ENCODE measurements around the gene C16orf87.

C16orf87 gene

DNA sequence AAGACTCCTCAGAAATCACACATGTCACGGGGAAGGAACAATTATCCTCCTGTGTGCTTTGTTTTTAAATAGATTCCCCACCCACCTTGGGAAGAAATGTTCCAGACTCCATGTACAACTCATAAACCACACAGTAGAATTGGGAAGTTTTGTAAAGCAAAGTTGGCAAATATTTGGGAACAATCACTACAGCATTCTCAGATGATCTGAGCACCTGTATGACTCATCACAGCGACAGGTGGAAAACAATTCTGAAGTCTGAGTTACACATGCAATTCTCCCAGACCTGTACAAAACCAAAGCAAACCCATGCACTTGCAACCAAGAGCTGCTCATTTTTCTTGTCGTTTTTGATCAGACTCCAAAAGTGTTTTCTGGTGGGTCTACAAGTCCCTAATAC lies 68.4 kb downstream of the C16orf87 start:
- no peaks in the 10 kb centered on the region for H3K27me3 ChIP-seq (ENCODE audit: insufficient read depth, low read length, poor library complexity)
- H3K4me3 ChIP-seq (ENCODE audit: low read depth in 1 of 2, low read length in 2 of 2): no peak overlapping the region
- H3K4me1 ChIP-seq (ENCODE audit: insufficient read depth, low read length): no peaks in the 10 kb centered on the region
- no peak for TF ChIP-seq EZH2 (IDR thresholded peaks at IDR 0.05; ENCODE audit: borderline replicate concordance, low read depth, low read length, severe bottlenecking)
- TF ChIP-seq, protein P1, sequence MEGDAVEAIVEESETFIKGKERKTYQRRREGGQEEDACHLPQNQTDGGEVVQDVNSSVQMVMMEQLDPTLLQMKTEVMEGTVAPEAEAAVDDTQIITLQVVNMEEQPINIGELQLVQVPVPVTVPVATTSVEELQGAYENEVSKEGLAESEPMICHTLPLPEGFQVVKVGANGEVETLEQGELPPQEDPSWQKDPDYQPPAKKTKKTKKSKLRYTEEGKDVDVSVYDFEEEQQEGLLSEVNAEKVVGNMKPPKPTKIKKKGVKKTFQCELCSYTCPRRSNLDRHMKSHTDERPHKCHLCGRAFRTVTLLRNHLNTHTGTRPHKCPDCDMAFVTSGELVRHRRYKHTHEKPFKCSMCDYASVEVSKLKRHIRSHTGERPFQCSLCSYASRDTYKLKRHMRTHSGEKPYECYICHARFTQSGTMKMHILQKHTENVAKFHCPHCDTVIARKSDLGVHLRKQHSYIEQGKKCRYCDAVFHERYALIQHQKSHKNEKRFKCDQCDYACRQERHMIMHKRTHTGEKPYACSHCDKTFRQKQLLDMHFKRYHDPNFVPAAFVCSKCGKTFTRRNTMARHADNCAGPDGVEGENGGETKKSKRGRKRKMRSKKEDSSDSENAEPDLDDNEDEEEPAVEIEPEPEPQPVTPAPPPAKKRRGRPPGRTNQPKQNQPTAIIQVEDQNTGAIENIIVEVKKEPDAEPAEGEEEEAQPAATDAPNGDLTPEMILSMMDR (IDR thresholded peaks at IDR 0.05; ENCODE audit: borderline replicate concordance, extremely low read depth, low read length, poor library complexity, severe bottlenecking): no peak
- H3K4me2 ChIP-seq (ENCODE audit: insufficient read depth, low read length): no peak overlapping the region
- ATAC-seq (ENCODE audit: insufficient read depth, low read depth): no peak
- no peaks in the 10 kb centered on the region for H3K36me3 ChIP-seq (ENCODE audit: insufficient read depth, low read length)
- no peaks in the 10 kb centered on the region for H3K79me2 ChIP-seq (ENCODE audit: insufficient read depth, low read length)
- H2AFZ ChIP-seq (ENCODE audit: low read depth, low read length): no peak overlapping the region
- no peak overlapping the region for H3K27ac ChIP-seq (ENCODE audit: low read length)
- H4K20me1 ChIP-seq (ENCODE audit: insufficient read depth, low read length): no peaks in the 10 kb centered on the region
- DNase-seq: no peak
- H3K9ac ChIP-seq (ENCODE audit: low read depth, low read length): no peak overlapping the region
- H3K9me3 ChIP-seq (ENCODE audit: insufficient read depth, low read length, severe bottlenecking): no peaks in the 10 kb centered on the region

DNA sequence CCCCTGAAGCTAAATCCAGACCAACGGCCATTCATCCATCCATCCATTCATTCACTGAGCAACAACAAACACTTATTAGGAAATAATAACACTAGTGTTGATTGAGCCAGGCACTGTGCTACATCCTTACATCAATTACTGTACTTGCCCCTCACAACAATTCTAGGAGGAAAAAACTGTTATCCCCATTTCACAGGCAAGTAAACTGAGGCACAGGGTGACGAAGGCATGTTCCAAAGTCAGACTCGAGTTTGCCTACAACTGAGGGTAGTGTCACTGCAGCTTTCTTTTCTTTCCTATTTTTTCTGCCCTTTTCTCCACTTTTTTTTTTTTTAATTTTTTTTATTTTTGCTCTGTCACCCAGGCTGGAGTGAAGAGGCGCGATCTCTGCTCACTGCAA lies 71.7 kb downstream of the C16orf87 start:
- no peaks in the 10 kb centered on the region for H3K36me3 ChIP-seq (ENCODE audit: insufficient read depth, low read length)
- no peak for ATAC-seq (ENCODE audit: insufficient read depth, low read depth)
- H3K27me3 ChIP-seq (ENCODE audit: insufficient read depth, low read length, poor library complexity): no peaks in the 10 kb centered on the region
- H4K20me1 ChIP-seq (ENCODE audit: insufficient read depth, low read length): no peaks in the 10 kb centered on the region
- H3K4me3 ChIP-seq (ENCODE audit: low read depth in 1 of 2, low read length in 2 of 2): no peak overlapping the region
- H3K79me2 ChIP-seq (ENCODE audit: insufficient read depth, low read length): no peaks in the 10 kb centered on the region
- no peak for TF ChIP-seq EZH2 (IDR thresholded peaks at IDR 0.05; ENCODE audit: borderline replicate concordance, low read depth, low read length, severe bottlenecking)
- TF ChIP-seq, protein P1 (IDR thresholded peaks at IDR 0.05; ENCODE audit: borderline replicate concordance, extremely low read depth, low read length, poor library complexity, severe bottlenecking): no peak
- no peak overlapping the region for H3K9ac ChIP-seq (ENCODE audit: low read depth, low read length)
- no peak overlapping the region for H2AFZ ChIP-seq (ENCODE audit: low read depth, low read length)
- H3K27ac ChIP-seq (ENCODE audit: low read length): no peak overlapping the region
- H3K4me2 ChIP-seq (ENCODE audit: insufficient read depth, low read length): no peak overlapping the region
- H3K4me1 ChIP-seq (ENCODE audit: insufficient read depth, low read length): no peaks in the 10 kb centered on the region
- no peak for DNase-seq
- no peaks in the 10 kb centered on the region for H3K9me3 ChIP-seq (ENCODE audit: insufficient read depth, low read length, severe bottlenecking)

DNA sequence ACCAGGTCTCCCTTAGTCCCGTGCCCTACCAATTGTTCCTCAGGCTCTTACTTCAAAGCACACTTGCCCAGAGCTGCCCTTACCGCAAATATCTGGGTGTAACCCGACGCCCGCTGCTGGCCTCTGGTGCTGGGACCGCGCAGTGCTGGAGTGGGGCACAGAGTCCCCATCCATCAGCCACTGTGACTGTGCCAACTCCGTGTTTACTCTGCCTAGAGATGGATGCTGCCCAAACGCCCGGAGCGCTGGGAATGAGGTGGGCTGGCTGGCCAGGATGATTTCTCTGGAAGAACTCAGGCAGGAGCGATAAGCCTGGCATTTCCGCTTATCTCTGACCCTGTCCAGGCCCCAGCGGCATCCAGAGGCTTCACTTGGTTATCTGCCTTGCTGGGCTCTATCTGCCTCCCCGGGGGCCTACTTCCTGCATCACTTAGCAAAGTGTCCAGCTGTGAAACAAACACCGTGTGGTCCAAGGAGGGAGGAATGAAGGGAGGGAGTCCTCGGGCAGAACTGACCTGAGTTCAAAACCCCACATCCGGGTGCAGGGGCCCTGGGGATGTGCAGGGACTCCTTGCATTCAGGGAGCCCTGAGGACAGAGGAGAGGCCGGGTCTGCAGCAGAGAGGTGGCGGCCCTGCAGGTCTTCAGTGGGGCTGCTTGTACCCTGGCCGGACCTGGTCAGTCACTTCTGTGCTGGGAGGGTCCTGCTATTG lies 73.5 kb downstream of the C16orf87 start:
- ATAC-seq (ENCODE audit: insufficient read depth, low read depth): no peak
- H3K9me3 ChIP-seq (ENCODE audit: insufficient read depth, low read length, severe bottlenecking): no peaks in the 10 kb centered on the region
- H3K9ac ChIP-seq (ENCODE audit: low read depth, low read length): no peak overlapping the region
- TF ChIP-seq, protein P1 (IDR thresholded peaks at IDR 0.05; ENCODE audit: borderline replicate concordance, extremely low read depth, low read length, poor library complexity, severe bottlenecking): no peak
- TF ChIP-seq EZH2 (IDR thresholded peaks at IDR 0.05; ENCODE audit: borderline replicate concordance, low read depth, low read length, severe bottlenecking): no peak
- no peaks in the 10 kb centered on the region for H3K36me3 ChIP-seq (ENCODE audit: insufficient read depth, low read length)
- no peak for DNase-seq
- H4K20me1 ChIP-seq (ENCODE audit: insufficient read depth, low read length): no peaks in the 10 kb centered on the region
- no peaks in the 10 kb centered on the region for H3K4me1 ChIP-seq (ENCODE audit: insufficient read depth, low read length)
- H3K79me2 ChIP-seq (ENCODE audit: insufficient read depth, low read length): no peaks in the 10 kb centered on the region
- no peak overlapping the region for H3K4me2 ChIP-seq (ENCODE audit: insufficient read depth, low read length)
- H3K27ac ChIP-seq (ENCODE audit: low read length): no peak overlapping the region
- H3K27me3 ChIP-seq (ENCODE audit: insufficient read depth, low read length, poor library complexity): no peaks in the 10 kb centered on the region
- H2AFZ ChIP-seq (ENCODE audit: low read depth, low read length): no peak overlapping the region
- H3K4me3 ChIP-seq (ENCODE audit: low read depth in 1 of 2, low read length in 2 of 2): no peak overlapping the region

Measured in DND-41 (cell line).